ENCODE measurements around the gene TAS1R3. TPM values are rescaled to one million over a fixed set of nuclear protein-coding genes. Genes with fewer than 3 reads are reported as not detected.

The TAS1R3 gene
- total and polyA plus RNA-seq, 2 experiments from 2014 or later: 0.14 TPM; not detected in 1

DNA sequence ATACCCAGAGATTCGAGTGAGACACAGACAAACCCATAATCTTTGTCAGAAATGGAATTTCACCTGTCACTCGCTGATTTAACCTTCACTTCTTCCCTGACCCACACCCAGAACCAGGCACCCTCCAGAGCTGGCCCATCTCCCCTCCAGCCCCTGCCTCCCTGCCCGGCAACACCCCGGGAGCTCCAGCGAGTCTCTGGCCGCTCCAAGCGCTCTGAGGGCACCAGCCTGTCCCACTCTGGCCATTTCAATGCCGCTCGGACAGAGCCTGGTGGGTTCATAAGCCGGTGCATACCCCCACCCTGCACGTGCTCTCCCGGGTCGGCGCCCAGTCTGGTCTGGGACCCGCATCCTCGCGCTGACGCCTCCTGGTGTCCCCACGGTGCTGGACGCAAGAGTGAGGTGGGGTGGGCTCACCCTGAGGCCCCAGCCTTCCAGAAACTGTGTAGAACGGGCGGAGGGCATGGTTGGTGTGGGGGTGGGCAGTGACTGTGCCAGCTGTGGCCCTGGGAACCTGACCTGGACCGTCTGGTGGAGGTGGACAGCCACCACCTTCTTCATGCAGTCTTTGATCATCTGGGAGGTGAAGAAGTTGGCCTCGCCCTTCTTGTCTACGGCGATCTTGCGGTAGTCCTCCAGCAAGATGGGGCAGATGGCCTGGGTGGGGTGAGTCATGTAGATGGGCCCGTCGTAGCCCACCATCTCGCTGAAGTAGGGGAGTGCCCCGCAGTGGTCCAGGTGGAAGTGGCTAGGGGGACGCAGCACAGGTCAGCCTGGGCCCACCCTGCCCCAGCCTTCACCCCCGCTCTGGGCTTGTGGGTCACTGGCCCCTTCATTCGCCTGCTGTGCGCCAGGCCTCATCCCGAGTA lies 12.1 kb upstream of the TAS1R3 start:
- H2AFZ ChIP-seq: no peak overlapping the region
- H3K36me3 Mint-ChIP-seq (ENCODE audit: low read depth): peaks cover 54% of the 10 kb centered on the region
- H3K27me3 ChIP-seq (ENCODE audit: insufficient read depth): no peaks in the 10 kb centered on the region
- H3K4me2 ChIP-seq: no peak overlapping the region
- no peaks in the 10 kb centered on the region for H3K36me3 ChIP-seq (ENCODE audit: insufficient read depth)
- no peak overlapping the region for H3K27ac Mint-ChIP-seq
- H3K4me3 ChIP-seq: no peak overlapping the region
- no peak overlapping the region for H3K27ac ChIP-seq (ENCODE audit: low read depth)
- no peak overlapping the region; the same call in 2 of the 3 replicates for H3K4me3 Mint-ChIP-seq
- H3K9me3 Mint-ChIP-seq: no peaks in the 10 kb centered on the region; the same call in 1 of the 3 replicates
- no peaks in the 10 kb centered on the region for H3K9me2 ChIP-seq (ENCODE audit: insufficient read depth)
- peaks cover 29% of the 10 kb centered on the region for H3K4me1 Mint-ChIP-seq
- DNase-seq (ENCODE audit: low spot score): no peak
- peaks cover 70% of the 10 kb centered on the region for H3K79me2 ChIP-seq (replicated peaks; ENCODE audit: insufficient read depth)
- peaks cover 34% of the 10 kb centered on the region for H3K27me3 Mint-ChIP-seq (ENCODE audit: insufficient read depth, low read depth, poor library complexity)
- H4K20me1 ChIP-seq (replicated peaks; ENCODE audit: insufficient read depth): peaks cover 26% of the 10 kb centered on the region
- H3K4me1 ChIP-seq (ENCODE audit: insufficient read depth): peaks cover 7% of the 10 kb centered on the region; the same call in 1 of the 2 replicates
- TF ChIP-seq JUNB (IDR thresholded peaks at IDR 0.05; ENCODE audit: unreplicated experiment) (no peak), ZNF331 (CRISPR knock-in tag; IDR thresholded peaks at IDR 0.05; ENCODE audit: low read depth) (no peak), NANOG (IDR thresholded peaks at IDR 0.05; ENCODE audit: borderline replicate concordance) (no peak), ZNF114 (CRISPR knock-in tag; IDR thresholded peaks at IDR 0.05) (no peak), CREB1 (CRISPR knock-in tag; IDR thresholded peaks at IDR 0.05; ENCODE audit: low read depth) (no peak), EZH2phosphoT487 (IDR thresholded peaks at IDR 0.05; ENCODE audit: unreplicated experiment) (no peak), EZH2 (IDR thresholded peaks at IDR 0.05; ENCODE audit: low read depth, unreplicated experiment) (no peak), STAT1 (IDR thresholded peaks at IDR 0.05; ENCODE audit: unreplicated experiment) (no peak), POLR2AphosphoS5 (IDR thresholded peaks at IDR 0.05; ENCODE audit: low read depth) (no peak)
- TF ChIP-seq, protein P1, sequence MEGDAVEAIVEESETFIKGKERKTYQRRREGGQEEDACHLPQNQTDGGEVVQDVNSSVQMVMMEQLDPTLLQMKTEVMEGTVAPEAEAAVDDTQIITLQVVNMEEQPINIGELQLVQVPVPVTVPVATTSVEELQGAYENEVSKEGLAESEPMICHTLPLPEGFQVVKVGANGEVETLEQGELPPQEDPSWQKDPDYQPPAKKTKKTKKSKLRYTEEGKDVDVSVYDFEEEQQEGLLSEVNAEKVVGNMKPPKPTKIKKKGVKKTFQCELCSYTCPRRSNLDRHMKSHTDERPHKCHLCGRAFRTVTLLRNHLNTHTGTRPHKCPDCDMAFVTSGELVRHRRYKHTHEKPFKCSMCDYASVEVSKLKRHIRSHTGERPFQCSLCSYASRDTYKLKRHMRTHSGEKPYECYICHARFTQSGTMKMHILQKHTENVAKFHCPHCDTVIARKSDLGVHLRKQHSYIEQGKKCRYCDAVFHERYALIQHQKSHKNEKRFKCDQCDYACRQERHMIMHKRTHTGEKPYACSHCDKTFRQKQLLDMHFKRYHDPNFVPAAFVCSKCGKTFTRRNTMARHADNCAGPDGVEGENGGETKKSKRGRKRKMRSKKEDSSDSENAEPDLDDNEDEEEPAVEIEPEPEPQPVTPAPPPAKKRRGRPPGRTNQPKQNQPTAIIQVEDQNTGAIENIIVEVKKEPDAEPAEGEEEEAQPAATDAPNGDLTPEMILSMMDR (conservative IDR thresholded peaks at IDR 0.05; ENCODE audit: low read depth in 2 of 2): no peak
- TF ChIP-seq, protein P2, sequence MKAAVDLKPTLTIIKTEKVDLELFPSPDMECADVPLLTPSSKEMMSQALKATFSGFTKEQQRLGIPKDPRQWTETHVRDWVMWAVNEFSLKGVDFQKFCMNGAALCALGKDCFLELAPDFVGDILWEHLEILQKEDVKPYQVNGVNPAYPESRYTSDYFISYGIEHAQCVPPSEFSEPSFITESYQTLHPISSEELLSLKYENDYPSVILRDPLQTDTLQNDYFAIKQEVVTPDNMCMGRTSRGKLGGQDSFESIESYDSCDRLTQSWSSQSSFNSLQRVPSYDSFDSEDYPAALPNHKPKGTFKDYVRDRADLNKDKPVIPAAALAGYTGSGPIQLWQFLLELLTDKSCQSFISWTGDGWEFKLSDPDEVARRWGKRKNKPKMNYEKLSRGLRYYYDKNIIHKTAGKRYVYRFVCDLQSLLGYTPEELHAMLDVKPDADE (IDR thresholded peaks at IDR 0.05): no peak
- TF ChIP-seq, protein P3, sequence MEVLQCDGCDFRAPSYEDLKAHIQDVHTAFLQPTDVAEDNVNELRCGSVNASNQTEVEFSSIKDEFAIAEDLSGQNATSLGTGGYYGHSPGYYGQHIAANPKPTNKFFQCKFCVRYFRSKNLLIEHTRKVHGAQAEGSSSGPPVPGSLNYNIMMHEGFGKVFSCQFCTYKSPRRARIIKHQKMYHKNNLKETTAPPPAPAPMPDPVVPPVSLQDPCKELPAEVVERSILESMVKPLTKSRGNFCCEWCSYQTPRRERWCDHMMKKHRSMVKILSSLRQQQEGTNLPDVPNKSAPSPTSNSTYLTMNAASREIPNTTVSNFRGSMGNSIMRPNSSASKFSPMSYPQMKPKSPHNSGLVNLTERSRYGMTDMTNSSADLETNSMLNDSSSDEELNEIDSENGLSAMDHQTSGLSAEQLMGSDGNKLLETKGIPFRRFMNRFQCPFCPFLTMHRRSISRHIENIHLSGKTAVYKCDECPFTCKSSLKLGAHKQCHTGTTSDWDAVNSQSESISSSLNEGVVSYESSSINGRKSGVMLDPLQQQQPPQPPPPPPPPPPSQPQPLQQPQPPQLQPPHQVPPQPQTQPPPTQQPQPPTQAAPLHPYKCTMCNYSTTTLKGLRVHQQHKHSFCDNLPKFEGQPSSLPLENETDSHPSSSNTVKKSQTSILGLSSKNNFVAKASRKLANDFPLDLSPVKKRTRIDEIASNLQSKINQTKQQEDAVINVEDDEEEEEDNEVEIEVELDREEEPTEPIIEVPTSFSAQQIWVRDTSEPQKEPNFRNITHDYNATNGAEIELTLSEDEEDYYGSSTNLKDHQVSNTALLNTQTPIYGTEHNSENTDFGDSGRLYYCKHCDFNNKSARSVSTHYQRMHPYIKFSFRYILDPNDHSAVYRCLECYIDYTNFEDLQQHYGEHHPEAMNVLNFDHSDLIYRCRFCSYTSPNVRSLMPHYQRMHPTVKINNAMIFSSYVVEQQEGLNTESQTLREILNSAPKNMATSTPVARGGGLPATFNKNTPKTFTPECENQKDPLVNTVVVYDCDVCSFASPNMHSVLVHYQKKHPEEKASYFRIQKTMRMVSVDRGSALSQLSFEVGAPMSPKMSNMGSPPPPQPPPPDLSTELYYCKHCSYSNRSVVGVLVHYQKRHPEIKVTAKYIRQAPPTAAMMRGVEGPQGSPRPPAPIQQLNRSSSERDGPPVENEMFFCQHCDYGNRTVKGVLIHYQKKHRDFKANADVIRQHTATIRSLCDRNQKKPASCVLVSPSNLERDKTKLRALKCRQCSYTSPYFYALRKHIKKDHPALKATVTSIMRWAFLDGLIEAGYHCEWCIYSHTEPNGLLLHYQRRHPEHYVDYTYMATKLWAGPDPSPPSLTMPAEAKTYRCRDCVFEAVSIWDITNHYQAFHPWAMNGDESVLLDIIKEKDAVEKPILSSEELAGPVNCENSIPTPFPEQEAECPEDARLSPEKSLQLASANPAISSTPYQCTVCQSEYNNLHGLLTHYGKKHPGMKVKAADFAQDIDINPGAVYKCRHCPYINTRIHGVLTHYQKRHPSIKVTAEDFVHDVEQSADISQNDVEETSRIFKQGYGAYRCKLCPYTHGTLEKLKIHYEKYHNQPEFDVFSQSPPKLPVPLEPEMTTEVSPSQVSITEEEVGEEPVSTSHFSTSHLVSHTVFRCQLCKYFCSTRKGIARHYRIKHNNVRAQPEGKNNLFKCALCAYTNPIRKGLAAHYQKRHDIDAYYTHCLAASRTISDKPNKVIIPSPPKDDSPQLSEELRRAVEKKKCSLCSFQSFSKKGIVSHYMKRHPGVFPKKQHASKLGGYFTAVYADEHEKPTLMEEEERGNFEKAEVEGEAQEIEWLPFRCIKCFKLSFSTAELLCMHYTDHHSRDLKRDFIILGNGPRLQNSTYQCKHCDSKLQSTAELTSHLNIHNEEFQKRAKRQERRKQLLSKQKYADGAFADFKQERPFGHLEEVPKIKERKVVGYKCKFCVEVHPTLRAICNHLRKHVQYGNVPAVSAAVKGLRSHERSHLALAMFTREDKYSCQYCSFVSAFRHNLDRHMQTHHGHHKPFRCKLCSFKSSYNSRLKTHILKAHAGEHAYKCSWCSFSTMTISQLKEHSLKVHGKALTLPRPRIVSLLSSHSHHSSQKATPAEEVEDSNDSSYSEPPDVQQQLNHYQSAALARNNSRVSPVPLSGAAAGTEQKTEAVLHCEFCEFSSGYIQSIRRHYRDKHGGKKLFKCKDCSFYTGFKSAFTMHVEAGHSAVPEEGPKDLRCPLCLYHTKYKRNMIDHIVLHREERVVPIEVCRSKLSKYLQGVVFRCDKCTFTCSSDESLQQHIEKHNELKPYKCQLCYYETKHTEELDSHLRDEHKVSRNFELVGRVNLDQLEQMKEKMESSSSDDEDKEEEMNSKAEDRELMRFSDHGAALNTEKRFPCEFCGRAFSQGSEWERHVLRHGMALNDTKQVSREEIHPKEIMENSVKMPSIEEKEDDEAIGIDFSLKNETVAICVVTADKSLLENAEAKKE (CRISPR knock-in tag; IDR thresholded peaks at IDR 0.05): no peak
- TF ChIP-seq, protein P4, sequence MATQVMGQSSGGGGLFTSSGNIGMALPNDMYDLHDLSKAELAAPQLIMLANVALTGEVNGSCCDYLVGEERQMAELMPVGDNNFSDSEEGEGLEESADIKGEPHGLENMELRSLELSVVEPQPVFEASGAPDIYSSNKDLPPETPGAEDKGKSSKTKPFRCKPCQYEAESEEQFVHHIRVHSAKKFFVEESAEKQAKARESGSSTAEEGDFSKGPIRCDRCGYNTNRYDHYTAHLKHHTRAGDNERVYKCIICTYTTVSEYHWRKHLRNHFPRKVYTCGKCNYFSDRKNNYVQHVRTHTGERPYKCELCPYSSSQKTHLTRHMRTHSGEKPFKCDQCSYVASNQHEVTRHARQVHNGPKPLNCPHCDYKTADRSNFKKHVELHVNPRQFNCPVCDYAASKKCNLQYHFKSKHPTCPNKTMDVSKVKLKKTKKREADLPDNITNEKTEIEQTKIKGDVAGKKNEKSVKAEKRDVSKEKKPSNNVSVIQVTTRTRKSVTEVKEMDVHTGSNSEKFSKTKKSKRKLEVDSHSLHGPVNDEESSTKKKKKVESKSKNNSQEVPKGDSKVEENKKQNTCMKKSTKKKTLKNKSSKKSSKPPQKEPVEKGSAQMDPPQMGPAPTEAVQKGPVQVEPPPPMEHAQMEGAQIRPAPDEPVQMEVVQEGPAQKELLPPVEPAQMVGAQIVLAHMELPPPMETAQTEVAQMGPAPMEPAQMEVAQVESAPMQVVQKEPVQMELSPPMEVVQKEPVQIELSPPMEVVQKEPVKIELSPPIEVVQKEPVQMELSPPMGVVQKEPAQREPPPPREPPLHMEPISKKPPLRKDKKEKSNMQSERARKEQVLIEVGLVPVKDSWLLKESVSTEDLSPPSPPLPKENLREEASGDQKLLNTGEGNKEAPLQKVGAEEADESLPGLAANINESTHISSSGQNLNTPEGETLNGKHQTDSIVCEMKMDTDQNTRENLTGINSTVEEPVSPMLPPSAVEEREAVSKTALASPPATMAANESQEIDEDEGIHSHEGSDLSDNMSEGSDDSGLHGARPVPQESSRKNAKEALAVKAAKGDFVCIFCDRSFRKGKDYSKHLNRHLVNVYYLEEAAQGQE (IDR thresholded peaks at IDR 0.05; ENCODE audit: unreplicated experiment): no peak
- no peak for ATAC-seq
- H3F3A ChIP-seq (replicated peaks; ENCODE audit: low read depth): peaks cover 11% of the 10 kb centered on the region; the same call in 1 of the 2 replicates
